H9 (cell line): ENCODE measurements around the gene TPPP3. TPM values are rescaled to one million over a fixed set of nuclear protein-coding genes. Genes with fewer than 3 reads are reported as not detected.

Experiments used
- DNase-seq: peaks from one replicate; pipeline ENCODE4 v3.0.0-alpha.2; 2017
- H2AFZ ChIP-seq: one replicate; pipeline ENCODE4 v1.6.1; 2013; ENCODE audit warnings: mild to moderate bottlenecking, low read length, control low read depth, moderate library complexity
- H2AK5ac ChIP-seq: 2 replicates; pipeline ENCODE4 v1.6.1; 2013; ENCODE audit warnings: low read length, control low read depth, mixed read lengths; ENCODE audit not compliant: insufficient read length
- H2BK120ac ChIP-seq: one replicate; pipeline ENCODE4 v1.6.1; 2013; ENCODE audit warnings: low read depth, mild to moderate bottlenecking, low read length, control low read depth, inconsistent platforms; ENCODE audit not compliant: poor library complexity, severe bottlenecking
- H2BK12ac ChIP-seq: 2 replicates; pipeline ENCODE4 v1.6.1; 2013; ENCODE audit warnings: low read length, control low read depth, mixed read lengths, low read depth; ENCODE audit not compliant: insufficient read length
- H2BK15ac ChIP-seq: 2 replicates; pipeline ENCODE4 v1.6.1; 2013; ENCODE audit warnings: low read depth, low read length, control low read depth
- H2BK20ac ChIP-seq: one replicate; pipeline ENCODE4 v1.6.1; 2013; ENCODE audit warnings: low read depth, mild to moderate bottlenecking, low read length, control low read depth, inconsistent platforms; ENCODE audit not compliant: poor library complexity, severe bottlenecking
- H2BK5ac ChIP-seq: 2 replicates; pipeline ENCODE4 v1.6.1; 2013; ENCODE audit warnings: low read length, control low read depth, mixed read lengths; ENCODE audit not compliant: insufficient read length
- H3K14ac ChIP-seq: 2 replicates; pipeline ENCODE4 v1.6.1; 2013; ENCODE audit warnings: low read length, control low read depth; ENCODE audit not compliant: insufficient read depth
- H3K18ac ChIP-seq: 2 replicates; pipeline ENCODE4 v1.6.1; 2013; ENCODE audit warnings: low read depth, mild to moderate bottlenecking, mixed read lengths, low read length, control low read depth; ENCODE audit not compliant: insufficient read length
- H3K23ac ChIP-seq: 2 replicates; pipeline ENCODE4 v1.6.1; 2013; ENCODE audit warnings: low read length, control low read depth, mixed read lengths, low read depth; ENCODE audit not compliant: insufficient read length
- H3K23me2 ChIP-seq: 2 replicates; pipeline ENCODE4 v1.6.1; 2013; ENCODE audit warnings: low read depth, mild to moderate bottlenecking, mixed read lengths, low read length, control low read depth; ENCODE audit not compliant: insufficient read length, poor library complexity, severe bottlenecking
- H3K27ac ChIP-seq: 2 replicates; pipeline ENCODE4 v1.5.1; 2013; ENCODE audit warnings: low read length, control low read depth, mixed read lengths, low read depth; ENCODE audit not compliant: insufficient read length
- H3K27me3 ChIP-seq: 2 replicates; pipeline ENCODE4 v1.6.1; 2013; ENCODE audit warnings: low read length, control low read depth, inconsistent platforms; ENCODE audit not compliant: insufficient read depth
- H3K4ac ChIP-seq: 2 replicates; pipeline ENCODE4 v1.6.1; 2013; ENCODE audit warnings: low read depth, mild to moderate bottlenecking, control low read depth, inconsistent platforms, low read length, moderate library complexity
- H3K4me1 ChIP-seq: 2 replicates; pipeline ENCODE4 v1.6.1; 2013; ENCODE audit warnings: low read length, control low read depth, inconsistent platforms; ENCODE audit not compliant: insufficient read depth
- H3K4me2 ChIP-seq: 2 replicates; pipeline ENCODE4 v1.6.1; 2013; ENCODE audit warnings: low read length, control low read depth, mixed read lengths; ENCODE audit not compliant: insufficient read length, insufficient read depth
- H3K56ac ChIP-seq: 2 replicates; pipeline ENCODE4 v1.6.1; 2013; ENCODE audit warnings: low read depth, mild to moderate bottlenecking, mixed read lengths, low read length, control low read depth; ENCODE audit not compliant: insufficient read length
- H3K79me1 ChIP-seq: 2 replicates; pipeline ENCODE4 v1.6.1; 2013; ENCODE audit warnings: low read depth, mild to moderate bottlenecking, moderate library complexity, low read length, control low read depth, inconsistent platforms; ENCODE audit not compliant: insufficient read depth, poor library complexity, severe bottlenecking
- H3K79me2 ChIP-seq: 2 replicates; pipeline ENCODE4 v1.6.1; 2013; ENCODE audit warnings: low read length, control low read depth, inconsistent platforms; ENCODE audit not compliant: insufficient read depth
- H3K9ac ChIP-seq: 2 replicates; pipeline ENCODE4 v1.6.1; 2013; ENCODE audit warnings: low read length, control low read depth, mixed read lengths; ENCODE audit not compliant: insufficient read length; ENCODE audit errors: extremely low read depth
- H3K9me3 ChIP-seq: one replicate; pipeline ENCODE4 v1.6.1; 2013; ENCODE audit warnings: low read depth, low read length, inconsistent platforms; ENCODE audit not compliant: control insufficient read depth
- H3T11ph ChIP-seq: one replicate; pipeline ENCODE4 v1.6.1; 2013; ENCODE audit warnings: mild to moderate bottlenecking, low read length, control low read depth, inconsistent platforms
- H4K20me1 ChIP-seq: one replicate; pipeline ENCODE4 v1.6.1; 2013; ENCODE audit not compliant: control insufficient read depth, insufficient read length, insufficient read depth
- H4K5ac ChIP-seq: 2 replicates; pipeline ENCODE4 v1.6.1; 2013; ENCODE audit warnings: low read depth, mild to moderate bottlenecking, mixed read lengths, low read length, control low read depth; ENCODE audit not compliant: insufficient read length
- H4K8ac ChIP-seq: replicated peaks from 2 replicates; pipeline ENCODE4 v1.6.1; 2013; ENCODE audit warnings: low read length, control low read depth, mixed read lengths, low read depth; ENCODE audit not compliant: insufficient read length
- H4K91ac ChIP-seq: 2 replicates; pipeline ENCODE4 v1.6.1; 2013; ENCODE audit warnings: low read depth, mild to moderate bottlenecking, moderate library complexity, mixed read lengths, low read length, control low read depth; ENCODE audit not compliant: insufficient read length
- H3K27ac Mint-ChIP-seq, 3 experiments: 2 replicates in 2 of 3; 3 replicates in 1 of 3; pipeline ENCODE4 v1.8.0; 2020 to 2021; ENCODE audit warnings: mixed read lengths in 3 of 3, mild to moderate bottlenecking in 1 of 3, moderate library complexity in 1 of 3
- H3K27me3 Mint-ChIP-seq: 2 replicates; pipeline ENCODE4 v1.8.0; 2021; ENCODE audit warnings: low read depth, mild to moderate bottlenecking, moderate library complexity, mixed read lengths
- H3K36me3 Mint-ChIP-seq, 3 experiments: 2 replicates in 2 of 3; 3 replicates in 1 of 3; pipeline ENCODE4 v1.8.0; 2020 to 2021; ENCODE audit warnings: low read depth in 3 of 3, mixed read lengths in 3 of 3; ENCODE audit not compliant: insufficient read depth in 1 of 3
- H3K4me1 Mint-ChIP-seq, 2 experiments: 2 replicates each; pipeline ENCODE4 v1.8.0; 2020; ENCODE audit warnings: mixed read lengths in 2 of 2
- H3K4me3 Mint-ChIP-seq, 2 experiments: 2 replicates in 1 of 2; 3 replicates in 1 of 2; pipeline ENCODE4 v1.8.0; 2020 to 2021; ENCODE audit warnings: mild to moderate bottlenecking in 2 of 2, mixed read lengths in 2 of 2, moderate library complexity in 1 of 2
- H3K9me3 Mint-ChIP-seq, 2 experiments: 2 replicates in 1 of 2; 3 replicates in 1 of 2; pipeline ENCODE4 v1.8.0; 2020; ENCODE audit warnings: mild to moderate bottlenecking in 2 of 2, mixed read lengths in 2 of 2, moderate library complexity in 1 of 2
- WGBS: extraction: QIAGEN DNeasy Blood & Tissue Kit; methylation state at CpG from one replicate; pipeline ENCODE4 v1.1.7; 2013; ENCODE audit warnings: missing lambda C conversion rate, low lambda C conversion rate, mixed read lengths; ENCODE audit not compliant: insufficient read length; ENCODE audit errors: extremely low coverage; 5-methylcytosine and 5-hydroxymethylcytosine counted together
- total RNA-seq: library from RNA; stranded (reverse); gene quantifications from 2 replicates; pipeline ENCODE4 v1.2.1, GENCODE V29; 2021
- TF ChIP-seq, protein P1 (sequence below): fragments of 200-600 bp; sonication (generic); conservative IDR thresholded peaks from 3 replicates; pipeline ENCODE4 v1.8.0; 2021; ENCODE audit warnings: antibody characterized with exemption, mild to moderate bottlenecking

Gene TPPP3
- total RNA-seq, 1 experiment from 2014 or later: 0.79 TPM

DNA sequence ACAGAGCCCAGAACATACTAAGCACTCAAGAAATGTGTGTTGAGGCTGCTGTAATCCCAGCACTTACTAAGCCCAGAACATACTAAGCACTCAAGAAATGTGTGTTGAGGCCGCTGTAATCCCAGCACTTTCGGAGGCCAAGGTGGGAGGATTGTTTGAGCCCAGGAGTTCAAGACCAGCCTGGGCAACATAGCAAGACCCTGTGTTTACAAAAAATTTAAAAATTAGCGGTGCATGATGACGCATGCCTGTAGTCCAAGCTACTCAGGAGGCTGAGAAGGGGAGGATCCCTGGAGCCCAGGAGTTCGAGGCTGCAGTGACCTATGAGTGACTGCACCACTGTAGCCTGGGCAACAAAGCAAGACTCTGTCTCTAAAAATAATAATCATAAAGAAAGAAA is 29.7 kb upstream of the TPPP3 start:
- Mint-ChIP-seq H3K4me3 (no peak overlapping the region), H3K4me1 (peaks cover 57 to 63% of the 10 kb centered on the region in 2 experiments), H3K36me3 (peaks cover 0 to 4% (median 2%) of the 10 kb centered on the region in 3 experiments; a peak in 1 of 7 replicates), H3K27ac (no peak overlapping the region; a peak in 2 of 7 replicates), H3K27me3 (peaks cover under 1% of the 10 kb centered on the region; the same call in 1 of the 2 replicates), H3K9me3 (peaks cover 2 to 5% of the 10 kb centered on the region in 2 experiments; a peak in 3 of 5 replicates)
- no peak overlapping the region for H3K4ac ChIP-seq
- no peak overlapping the region for H2BK5ac ChIP-seq
- H3K14ac ChIP-seq: no peak overlapping the region
- no peaks in the 10 kb centered on the region for H3K79me1 ChIP-seq
- no peak overlapping the region for H3K9ac ChIP-seq
- no peaks in the 10 kb centered on the region for H4K20me1 ChIP-seq
- WGBS: no CpG with 5 or more reads among the region's 5 CpGs
- no peak overlapping the region for H2AK5ac ChIP-seq
- DNase-seq: no peak
- H4K91ac ChIP-seq: no peak overlapping the region
- H3K27ac ChIP-seq: no peak overlapping the region
- no peaks in the 10 kb centered on the region for H3K79me2 ChIP-seq
- H2BK12ac ChIP-seq: no peak overlapping the region
- no peak overlapping the region for H2BK120ac ChIP-seq
- H3T11ph ChIP-seq: no peak overlapping the region
- H3K56ac ChIP-seq: no peak overlapping the region
- no peaks in the 10 kb centered on the region for H3K9me3 ChIP-seq
- H3K23me2 ChIP-seq: no peaks in the 10 kb centered on the region
- no peak overlapping the region for H2AFZ ChIP-seq
- no peak overlapping the region for H2BK20ac ChIP-seq
- H4K5ac ChIP-seq: no peak overlapping the region
- no peak overlapping the region for H3K4me2 ChIP-seq
- no peak overlapping the region for H4K8ac ChIP-seq
- peaks cover 26% of the 10 kb centered on the region for H3K4me1 ChIP-seq
- TF ChIP-seq, protein P1, sequence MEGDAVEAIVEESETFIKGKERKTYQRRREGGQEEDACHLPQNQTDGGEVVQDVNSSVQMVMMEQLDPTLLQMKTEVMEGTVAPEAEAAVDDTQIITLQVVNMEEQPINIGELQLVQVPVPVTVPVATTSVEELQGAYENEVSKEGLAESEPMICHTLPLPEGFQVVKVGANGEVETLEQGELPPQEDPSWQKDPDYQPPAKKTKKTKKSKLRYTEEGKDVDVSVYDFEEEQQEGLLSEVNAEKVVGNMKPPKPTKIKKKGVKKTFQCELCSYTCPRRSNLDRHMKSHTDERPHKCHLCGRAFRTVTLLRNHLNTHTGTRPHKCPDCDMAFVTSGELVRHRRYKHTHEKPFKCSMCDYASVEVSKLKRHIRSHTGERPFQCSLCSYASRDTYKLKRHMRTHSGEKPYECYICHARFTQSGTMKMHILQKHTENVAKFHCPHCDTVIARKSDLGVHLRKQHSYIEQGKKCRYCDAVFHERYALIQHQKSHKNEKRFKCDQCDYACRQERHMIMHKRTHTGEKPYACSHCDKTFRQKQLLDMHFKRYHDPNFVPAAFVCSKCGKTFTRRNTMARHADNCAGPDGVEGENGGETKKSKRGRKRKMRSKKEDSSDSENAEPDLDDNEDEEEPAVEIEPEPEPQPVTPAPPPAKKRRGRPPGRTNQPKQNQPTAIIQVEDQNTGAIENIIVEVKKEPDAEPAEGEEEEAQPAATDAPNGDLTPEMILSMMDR: no peak
- H3K23ac ChIP-seq: no peak overlapping the region
- H2BK15ac ChIP-seq: no peak overlapping the region
- no peak overlapping the region for H3K18ac ChIP-seq
- no peaks in the 10 kb centered on the region; the same call in 1 of the 2 replicates for H3K27me3 ChIP-seq
